22Rv1 (cell line): ENCODE data around the gene KCNH5.

Experiments used
- H3K27ac ChIP-seq: fragments of 450-650 bp; 2 replicates; pipeline ENCODE4 v1.5.1; 2017
- ZFX ChIP-seq: fragments of 450-650 bp; IDR thresholded peaks from 2 replicates; pipeline ENCODE4 v1.6.1; 2017; ENCODE audit warnings: antibody characterized with exemption, borderline replicate concordance
- TF ChIP-seq, protein P1 (sequence below): fragments of 450-650 bp; IDR thresholded peaks from 2 replicates; pipeline ENCODE4 v1.5.1; 2017; ENCODE audit warnings: mild to moderate bottlenecking

KCNH5 gene

DNA sequence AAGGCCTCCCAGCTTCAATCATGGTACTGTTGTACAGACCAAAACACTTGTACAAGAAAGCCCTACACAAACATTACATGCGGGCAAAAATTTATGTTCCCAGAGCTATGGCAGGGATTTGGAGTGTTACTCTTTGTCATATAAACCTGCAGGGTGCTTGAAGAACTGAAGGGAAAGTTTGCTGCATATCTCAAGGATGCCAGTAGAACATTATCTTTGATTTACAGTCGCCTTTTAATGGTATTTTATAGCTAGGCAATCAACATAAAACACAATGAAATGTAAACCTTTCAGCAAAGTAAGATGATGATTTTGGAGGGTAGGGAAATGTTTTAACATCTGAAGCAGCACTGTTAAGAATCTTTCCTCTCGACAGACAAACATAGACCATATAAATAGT lies 305.6 kb downstream of the KCNH5 start:
- H3K27ac ChIP-seq: no peak overlapping the region
- TF ChIP-seq, protein P1, sequence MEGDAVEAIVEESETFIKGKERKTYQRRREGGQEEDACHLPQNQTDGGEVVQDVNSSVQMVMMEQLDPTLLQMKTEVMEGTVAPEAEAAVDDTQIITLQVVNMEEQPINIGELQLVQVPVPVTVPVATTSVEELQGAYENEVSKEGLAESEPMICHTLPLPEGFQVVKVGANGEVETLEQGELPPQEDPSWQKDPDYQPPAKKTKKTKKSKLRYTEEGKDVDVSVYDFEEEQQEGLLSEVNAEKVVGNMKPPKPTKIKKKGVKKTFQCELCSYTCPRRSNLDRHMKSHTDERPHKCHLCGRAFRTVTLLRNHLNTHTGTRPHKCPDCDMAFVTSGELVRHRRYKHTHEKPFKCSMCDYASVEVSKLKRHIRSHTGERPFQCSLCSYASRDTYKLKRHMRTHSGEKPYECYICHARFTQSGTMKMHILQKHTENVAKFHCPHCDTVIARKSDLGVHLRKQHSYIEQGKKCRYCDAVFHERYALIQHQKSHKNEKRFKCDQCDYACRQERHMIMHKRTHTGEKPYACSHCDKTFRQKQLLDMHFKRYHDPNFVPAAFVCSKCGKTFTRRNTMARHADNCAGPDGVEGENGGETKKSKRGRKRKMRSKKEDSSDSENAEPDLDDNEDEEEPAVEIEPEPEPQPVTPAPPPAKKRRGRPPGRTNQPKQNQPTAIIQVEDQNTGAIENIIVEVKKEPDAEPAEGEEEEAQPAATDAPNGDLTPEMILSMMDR: no peak

DNA sequence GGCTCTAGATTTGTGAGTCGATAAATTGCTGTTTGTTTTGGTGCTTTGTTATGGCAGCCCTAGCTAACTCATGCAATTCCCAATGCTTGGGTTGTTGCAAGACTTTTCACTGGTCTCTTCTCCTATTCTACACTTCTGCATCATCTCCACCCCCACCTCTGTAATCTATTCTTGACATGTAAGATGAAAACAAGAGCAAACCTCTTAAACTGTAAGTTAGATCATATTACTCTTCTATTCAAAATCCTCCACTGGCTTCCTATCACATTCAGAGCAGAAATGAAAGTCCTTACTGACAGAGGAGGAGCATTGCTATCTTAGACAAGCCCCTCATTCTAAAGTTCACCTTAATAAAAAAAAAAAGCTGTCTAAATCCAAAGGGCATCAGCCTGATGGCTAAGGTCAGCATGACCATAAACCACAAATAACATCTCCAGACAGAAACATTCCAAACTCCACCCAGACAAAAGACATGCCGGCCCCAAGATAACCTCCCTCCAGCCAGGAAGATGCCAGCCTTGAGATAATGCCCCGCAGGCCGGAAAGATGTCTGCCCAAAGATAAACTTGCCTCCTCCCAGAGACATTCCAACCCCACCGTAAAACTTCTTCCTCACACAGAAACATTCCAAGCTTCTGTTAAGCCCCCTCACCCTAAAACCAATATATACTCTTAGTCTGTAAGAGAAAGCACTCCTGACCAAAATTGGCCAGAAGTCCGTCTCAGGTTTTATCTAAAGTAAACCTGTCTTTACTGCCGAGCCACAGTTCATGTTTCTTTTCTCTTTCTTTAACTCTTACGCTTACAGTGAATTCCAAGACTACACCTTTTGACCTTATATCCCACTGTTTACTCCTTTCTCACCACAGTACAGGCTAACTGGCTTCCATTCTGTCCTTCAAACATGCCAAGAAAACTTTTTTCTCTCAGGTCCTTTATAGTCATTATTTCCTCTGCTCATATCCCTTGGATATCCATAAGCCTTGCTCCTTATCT lies 308.9 kb downstream of the KCNH5 start:
- TF ChIP-seq, protein P1: no peak
- TF ChIP-seq ZFX: no peak
- no peak overlapping the region for H3K27ac ChIP-seq

DNA sequence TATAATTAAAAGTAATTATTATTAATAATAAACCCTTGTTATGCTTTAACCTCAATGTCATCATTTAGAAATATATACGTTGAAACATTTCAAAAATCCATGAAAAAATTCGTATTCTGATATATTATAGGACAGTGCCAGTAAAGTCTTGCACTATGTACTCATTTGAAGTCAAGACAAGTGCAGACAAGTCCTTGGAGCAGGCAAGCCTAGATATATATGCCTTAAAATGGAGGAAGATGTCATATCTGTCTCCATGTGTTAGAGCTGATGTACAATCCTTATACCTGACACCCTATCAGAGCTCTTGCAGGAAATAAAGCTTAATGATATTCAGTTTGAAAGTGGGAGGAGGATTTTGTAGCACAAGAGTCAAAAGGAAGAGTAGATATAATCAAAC lies 310.4 kb downstream of the KCNH5 start:
- TF ChIP-seq, protein P1: no peak
- TF ChIP-seq ZFX: no peak
- H3K27ac ChIP-seq: no peak overlapping the region

DNA sequence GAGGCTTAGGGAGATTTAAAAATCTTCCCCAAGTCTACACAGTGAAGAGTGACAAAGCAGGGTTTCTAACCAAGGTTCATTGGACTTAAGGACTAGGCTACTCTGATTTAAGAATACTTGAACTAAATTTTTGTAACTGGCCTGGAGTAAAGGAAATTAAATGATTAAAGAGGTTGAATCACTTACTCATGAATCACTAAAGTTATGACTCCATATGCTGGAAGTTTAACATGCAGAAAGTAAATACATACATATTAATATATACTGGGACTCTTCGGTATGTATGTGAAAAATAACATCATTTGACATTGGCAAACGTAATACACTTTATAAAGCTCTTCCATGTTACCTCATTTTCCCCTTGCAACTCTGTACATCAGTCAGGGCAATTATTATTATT lies 322.9 kb downstream of the KCNH5 start:
- H3K27ac ChIP-seq: no peak overlapping the region
- TF ChIP-seq, protein P1: no peak
- TF ChIP-seq ZFX: no peak

DNA sequence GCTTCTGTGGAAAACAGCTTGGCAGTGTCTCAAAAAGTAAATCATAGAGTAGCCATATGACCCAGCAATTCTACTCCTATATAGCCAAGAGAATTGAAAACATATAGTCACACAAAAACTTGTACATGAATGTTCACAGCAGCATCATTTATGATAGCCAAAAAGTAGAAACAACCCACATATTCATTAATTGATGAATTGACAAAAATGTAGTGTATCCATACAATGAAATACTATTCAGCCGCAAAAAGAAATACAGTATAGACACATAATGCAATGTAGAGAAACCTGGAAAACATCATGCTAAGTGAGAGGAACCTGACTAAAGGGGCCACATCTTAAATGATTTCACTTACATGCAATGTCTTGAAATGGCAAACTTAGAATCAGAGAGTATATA lies 326.6 kb downstream of the KCNH5 start:
- H3K27ac ChIP-seq: no peak overlapping the region
- TF ChIP-seq, protein P1: no peak
- TF ChIP-seq ZFX: no peak

DNA sequence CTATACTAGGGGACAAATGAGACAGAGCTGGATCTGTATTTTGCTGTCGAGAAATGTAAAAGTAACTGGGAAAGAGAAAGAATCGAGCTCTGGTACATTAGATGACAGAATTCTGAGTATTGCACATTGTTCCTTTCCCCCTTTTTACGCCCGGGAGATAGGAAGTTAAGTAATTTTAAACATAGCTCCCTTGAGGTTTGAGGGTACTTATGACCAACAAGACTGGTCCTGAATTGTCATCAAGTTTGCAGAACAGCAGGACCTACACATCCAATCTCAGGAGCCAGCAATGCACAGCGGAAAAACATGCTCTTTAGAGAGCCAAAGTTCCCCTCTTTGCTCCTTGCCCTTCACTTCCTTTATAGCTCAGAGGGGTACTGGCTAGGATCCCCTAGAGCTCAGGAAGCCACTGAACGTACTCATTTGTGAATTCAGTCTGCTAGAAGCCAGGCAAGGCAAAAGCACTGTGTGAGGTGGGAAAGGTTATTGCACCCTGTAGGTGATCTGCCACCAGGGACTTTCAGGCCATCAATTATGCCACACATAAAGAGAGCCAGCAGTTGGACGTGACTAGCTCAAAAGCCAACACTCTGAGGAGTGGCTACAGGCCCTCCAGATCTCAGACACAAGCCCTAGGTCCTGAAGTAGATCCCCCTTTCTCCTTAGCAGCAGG lies 333.8 kb downstream of the KCNH5 start:
- H3K27ac ChIP-seq: no peak overlapping the region
- no peak for TF ChIP-seq ZFX
- TF ChIP-seq, protein P1: no peak

DNA sequence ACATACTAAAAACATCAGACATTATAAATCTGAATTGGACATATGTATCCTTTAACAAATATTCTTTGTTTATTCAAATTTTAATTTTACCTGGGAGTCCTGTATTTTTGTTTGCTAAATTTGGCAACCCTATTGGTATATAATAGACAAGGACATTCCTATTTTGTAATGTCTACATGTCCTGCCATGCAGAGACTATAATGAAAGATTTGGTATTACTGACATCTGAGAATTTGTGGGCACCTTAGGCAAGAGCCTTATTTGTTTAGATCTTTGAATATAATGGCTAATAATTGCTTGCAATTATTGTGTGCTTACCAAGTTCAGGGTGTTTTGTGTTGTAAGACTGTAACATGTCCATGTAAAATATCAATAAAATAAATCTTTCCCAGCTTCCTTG lies 334.4 kb downstream of the KCNH5 start:
- H3K27ac ChIP-seq: no peak overlapping the region
- no peak for TF ChIP-seq ZFX
- TF ChIP-seq, protein P1: no peak
